ENCODE data around the gene OR4D11.
A peak's percentile ranks its signal among the peaks of the same experiment; 100 is the strongest.
"Not testable (repeated sequence)": the region's sequence is repeated elsewhere in the genome, so short reads cannot be mapped to it uniquely, and the experiment has no call there.

OR4D11 gene

DNA sequence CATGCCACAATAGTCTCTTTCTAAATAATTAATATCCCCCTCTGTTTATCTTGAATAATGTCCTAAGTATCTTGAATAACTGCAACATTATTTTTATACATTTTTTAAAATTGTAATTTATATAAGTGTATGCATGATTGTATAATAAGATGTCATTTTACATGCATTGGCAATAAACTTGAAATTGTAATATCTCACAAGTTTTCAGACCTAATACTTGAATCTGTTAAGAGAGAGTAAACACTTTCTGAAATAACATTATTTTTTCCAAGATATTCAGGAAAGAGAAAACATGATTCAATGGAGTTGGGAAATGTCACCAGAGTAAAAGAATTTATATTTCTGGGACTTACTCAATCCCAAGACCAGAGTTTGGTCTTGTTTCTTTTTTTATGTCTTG lies at the start of gene OR4D11:
Gene OR4D11 (plus strand): TSS at position 301 of the 400 bp plus-strand sequence. CDS start 0 bp downstream, at position 301.
- DNase-seq, result no peak
- intact Hi-C loops (cut with DNase I), result no loop called here

DNA sequence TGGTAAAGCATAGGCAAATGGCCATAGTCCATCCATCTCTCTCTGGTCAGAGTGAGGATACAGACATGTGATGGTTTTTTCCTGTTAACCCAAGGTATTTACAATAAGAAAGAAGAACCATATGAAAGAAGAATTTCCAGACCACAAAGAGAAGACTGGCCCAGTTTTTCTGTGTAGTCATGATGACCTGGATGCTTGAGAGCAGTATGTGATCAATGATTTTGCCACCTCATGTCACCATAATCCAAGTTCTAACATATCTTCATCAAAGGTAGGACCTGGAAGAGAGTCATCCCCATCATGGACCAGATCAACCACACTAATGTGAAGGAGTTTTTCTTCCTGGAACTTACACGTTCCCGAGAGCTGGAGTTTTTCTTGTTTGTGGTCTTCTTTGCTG lies 46.7 kb upstream of the OR4D11 start, which contains the start of gene OR4D6:
Gene OR4D6 (plus strand): TSS at position 301 of the 400 bp plus-strand sequence. CDS start 0 bp downstream, at position 301.
- no peak for DNase-seq
- intact Hi-C loops (cut with DNase I), result no loop called here

DNA sequence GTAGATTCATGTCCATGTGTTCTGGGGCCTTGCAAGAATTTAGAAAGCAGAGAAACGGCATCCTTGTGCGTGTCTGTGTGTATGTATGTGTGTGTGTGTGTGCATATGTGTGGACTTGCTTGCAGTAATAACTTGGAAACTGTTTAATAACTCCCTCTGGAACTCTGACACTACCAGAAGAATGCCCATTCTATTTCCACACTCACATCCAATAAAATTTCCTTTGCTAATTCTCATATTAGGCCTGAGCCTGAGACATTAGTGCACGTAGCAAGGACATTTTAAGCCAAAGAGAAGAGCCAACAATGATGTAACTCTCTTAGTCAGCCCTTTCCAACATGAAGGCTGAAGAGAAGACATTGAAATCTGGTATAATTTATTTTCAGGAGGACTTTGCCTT lies 43.5 kb upstream of the OR4D11 start:
- no peak for DNase-seq
- intact Hi-C loops (cut with DNase I), result no loop called here

DNA sequence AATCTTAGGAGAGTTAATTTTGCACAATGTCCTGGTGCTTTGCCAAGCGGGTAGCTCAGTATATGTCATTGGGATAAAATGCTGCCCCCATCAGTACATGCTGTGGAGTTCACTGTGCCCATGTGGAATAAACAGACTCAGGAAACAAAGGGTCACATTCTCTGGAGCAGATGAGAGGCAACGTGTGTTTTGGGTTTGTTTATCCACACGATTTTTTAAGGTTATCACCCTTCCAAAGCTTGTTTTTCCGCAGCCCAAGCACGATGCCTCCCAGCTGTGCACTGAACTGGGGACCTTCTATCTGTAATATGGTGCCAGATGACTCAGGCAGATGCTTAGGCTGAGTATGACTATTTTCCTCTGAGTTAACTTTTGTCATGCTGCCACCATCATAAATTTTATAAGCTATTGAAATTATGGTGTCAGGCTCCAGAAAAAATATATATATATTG lies 40.2 kb upstream of the OR4D11 start:
- DNase-seq, result no peak
- intact Hi-C loops (cut with DNase I), result no loop called here

DNA sequence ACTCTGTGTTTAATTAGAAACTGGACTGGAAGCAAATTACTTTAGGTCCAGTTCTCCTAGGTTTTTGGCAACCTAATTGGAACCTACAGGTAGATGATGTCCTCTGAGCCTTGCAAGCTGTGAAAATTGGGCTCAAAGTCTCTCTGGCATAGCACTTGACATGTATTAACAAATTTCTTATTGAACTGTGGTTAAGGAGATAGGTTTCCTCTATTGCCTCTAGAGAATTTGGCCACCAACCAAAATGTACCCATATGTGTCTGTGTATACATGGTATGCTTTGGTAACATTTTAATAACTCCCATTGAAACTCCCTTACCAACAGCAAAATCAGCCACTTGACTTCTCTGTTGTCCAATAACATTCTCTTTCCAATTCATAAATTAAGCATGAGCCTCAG lies 30.4 kb upstream of the OR4D11 start, which contains the start of gene OR4D10:
Gene OR4D10 (plus strand): TSS at position 301 of the 400 bp plus-strand sequence. CDS start 4,115 bp downstream, outside the sequence.
- DNase-seq, result no peak
- intact Hi-C loops (cut with DNase I), result no loop called here

GRCh38 chr11:59475176-59475575 lies 28.2 kb upstream of the OR4D11 start:
- intact Hi-C loops (cut with DNase I), result no loop called here
- DNase-seq, result no peak

DNA sequence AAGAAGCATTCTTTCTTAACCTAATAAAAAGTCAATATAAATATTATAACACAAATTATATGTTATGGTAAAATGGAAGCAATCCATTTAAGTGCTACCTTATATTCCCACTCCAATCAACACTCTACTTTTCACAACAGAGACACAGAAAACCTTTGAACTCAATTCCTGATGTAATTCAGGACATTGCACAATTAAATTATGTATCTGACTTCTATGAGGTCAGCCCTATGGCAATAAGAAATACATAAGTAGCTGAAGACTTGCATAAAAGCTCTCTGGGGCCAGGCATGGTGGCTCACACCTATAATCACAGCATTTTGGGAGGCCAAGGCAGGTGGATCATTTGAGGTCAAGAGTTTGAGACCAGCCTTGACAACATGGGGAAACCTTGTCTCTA lies 23.5 kb upstream of the OR4D11 start:
- DNase-seq, result no peak
- intact Hi-C loops (cut with DNase I), result no loop called here

- intact Hi-C loops (cut with DNase I), result no loop called here
- DNase-seq, result no peak
Measured at GRCh38 chr11:59480359-59480758, 23.0 kb upstream of the OR4D11 start.

DNA sequence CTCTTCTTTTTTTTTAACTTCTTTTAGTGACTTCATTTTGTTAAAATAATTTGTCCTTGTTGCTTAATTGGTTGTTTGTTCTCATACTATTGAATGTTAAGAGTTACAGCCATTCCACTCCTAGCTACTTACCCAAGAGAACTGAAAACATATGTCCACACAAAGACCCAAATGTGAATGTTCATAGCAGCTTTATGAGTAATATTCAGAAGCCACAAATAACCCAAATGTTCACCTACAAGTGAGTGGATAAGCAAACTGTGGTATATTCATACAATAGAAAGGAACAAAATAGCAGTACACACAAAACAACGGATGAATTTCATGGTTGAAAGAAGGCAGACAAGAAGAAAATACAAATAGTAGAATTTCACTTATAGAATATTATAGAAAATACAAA lies 1.4 kb upstream of the OR4D11 start:
- intact Hi-C loops (cut with DNase I), result no loop called here
- no peak for DNase-seq

- no peak for DNase-seq
- intact Hi-C loops (cut with DNase I), result no loop called here
Measured at GRCh38 chr11:59510941-59511589, 7.7 kb downstream of the OR4D11 start, which contains the start of gene OR4D9. OR4D9 (plus strand) TSS chr11:59511539; CDS start chr11:59514913, 3,374 bp downstream.

- intact Hi-C loops (cut with DNase I), result no loop called here
- no peak for DNase-seq
Measured at GRCh38 chr11:59511675-59512074, 8.3 kb downstream of the OR4D11 start.

DNA sequence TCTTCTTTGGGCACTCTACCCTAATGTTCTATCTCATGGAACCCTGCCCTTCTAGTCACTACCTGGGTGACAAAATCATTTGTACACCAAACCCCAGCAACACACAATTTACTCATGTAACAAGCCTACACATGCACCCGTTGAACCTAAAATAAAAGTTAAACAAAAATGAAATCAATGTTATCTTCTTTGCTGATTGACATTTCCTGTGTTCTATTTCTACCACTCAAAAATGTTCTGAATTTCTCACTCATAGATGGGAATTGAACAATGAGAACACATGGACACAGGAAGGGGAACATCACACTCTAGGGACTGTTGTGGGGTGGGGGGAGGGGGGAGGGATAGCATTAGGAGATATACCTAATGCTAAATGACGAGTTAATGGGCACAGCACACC lies 16.8 kb downstream of the OR4D11 start:
- intact Hi-C loops (cut with DNase I); DNase-seq: not testable (repeated sequence)

- intact Hi-C loops (cut with DNase I), result no loop called here
- DNase-seq, result no peak
Measured at GRCh38 chr11:59520741-59521140, 17.4 kb downstream of the OR4D11 start.

GRCh38 chr11:59523541-59523940 lies 20.2 kb downstream of the OR4D11 start:
- DNase-seq, result no peak
- intact Hi-C loops (cut with DNase I), result no loop called here

DNA sequence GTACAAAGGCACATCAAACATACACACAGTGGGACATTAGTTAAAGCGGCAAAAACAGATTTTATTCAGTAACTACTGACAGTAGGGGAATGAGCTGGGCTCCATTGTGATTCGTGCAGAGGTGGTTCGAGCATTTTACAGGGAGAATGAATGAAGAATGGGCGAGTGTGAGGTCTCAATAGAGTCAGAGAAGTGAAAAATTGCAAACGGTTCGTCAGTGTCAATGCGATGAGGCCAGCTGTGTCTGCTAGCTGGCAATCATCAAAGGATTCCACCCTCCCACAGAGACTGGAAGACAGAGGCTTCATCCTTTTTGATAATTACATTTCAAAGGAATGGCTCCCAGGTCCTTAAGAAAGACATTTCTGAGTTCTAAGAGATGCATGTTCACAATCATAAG lies 25.3 kb downstream of the OR4D11 start:
- intact Hi-C loops (cut with DNase I), result no loop called here
- DNase-seq, result no peak

- DNase-seq, result no peak
- intact Hi-C loops (cut with DNase I), result no loop called here
Measured at GRCh38 chr11:59532620-59533019, 29.2 kb downstream of the OR4D11 start.

- intact Hi-C loops (cut with DNase I), result no loop called here
- no peak for DNase-seq
Measured at GRCh38 chr11:59534676-59535075, 31.3 kb downstream of the OR4D11 start.

DNA sequence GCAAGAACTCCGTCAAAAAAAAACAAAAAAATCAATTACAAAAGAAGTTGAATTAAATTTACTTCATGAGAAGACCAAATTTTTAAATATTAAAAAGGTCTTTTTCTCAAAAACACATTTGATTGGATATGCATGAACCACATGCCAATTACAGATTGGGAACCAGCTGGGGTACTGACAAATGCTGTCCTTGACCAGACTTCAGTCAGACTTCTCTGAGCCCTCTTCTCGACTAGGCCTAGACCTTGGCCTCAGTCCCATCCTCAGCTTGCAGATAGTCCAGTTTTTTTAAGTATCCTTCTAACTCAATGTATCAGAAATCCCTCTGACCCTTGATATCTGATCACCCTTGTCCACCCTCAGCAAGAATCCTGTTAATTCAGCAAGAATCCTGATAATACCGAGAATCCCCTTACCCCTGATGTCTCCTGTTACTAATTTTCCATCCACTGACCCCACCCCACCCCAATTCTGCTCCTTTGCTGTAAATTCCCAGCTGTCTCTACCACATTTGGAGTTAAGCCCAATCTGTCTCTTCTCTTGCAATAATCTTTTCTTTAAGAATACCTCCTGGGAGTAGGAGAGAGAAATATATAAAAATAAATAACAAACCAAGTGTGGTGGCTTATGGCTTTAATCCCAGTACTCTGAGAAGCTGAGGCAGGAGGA lies 38.9 kb downstream of the OR4D11 start:
- peak in 1 of 42 donors; percentile 22 for DNase-seq
- intact Hi-C loops (cut with DNase I), result loop anchor here (10.0 kb wide), 1 partner anchor 263 kb away; no protein-coding TSS in a partner anchor

DNA sequence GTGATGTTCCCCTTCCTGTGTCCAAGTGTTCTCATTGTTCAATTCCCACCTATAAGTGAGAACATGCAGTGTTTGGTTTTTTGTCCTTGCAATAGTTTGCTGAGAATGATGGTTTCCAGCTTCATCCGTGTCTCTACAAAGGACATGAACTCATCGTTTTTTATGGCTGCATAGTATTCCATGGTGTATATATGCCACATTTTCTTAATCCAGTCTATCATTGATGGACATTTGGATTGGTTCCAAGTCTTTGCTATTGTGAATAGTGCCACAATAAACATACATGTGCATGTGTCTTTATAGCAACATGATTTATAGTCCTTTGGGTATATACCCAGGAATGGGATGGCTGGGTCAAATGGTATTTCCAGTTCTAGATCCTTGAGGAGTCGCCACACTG lies 40.3 kb downstream of the OR4D11 start:
- DNase-seq, result not testable (repeated sequence)
- intact Hi-C loops (cut with DNase I), result loop anchor here (10.0 kb wide), 1 partner anchor 261 kb away; no protein-coding TSS in a partner anchor

DNA sequence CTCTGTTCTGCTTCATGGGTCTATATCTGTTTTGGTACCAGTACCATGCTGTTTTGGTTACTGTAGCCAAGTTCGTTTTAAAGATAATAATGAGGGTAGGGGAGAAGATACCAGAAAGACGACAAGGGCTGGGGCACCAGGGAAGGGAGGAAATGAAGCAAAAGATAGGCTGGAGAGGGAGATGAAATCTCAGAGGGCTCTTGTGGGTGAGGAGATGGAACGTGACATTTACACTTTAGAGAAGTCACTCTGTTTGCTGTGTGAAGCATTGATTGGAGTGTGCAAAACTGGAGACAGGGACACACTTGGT lies 41.4 kb downstream of the OR4D11 start:
- intact Hi-C loops (cut with DNase I), result loop anchor here (10.0 kb wide), 1 partner anchor 260 kb away; no protein-coding TSS in a partner anchor
- no peak for DNase-seq
